GM19395 (cell line): ENCODE measurements around the gene UBE2E2.

ENCODE experiments used
- ATAC-seq: cut with Tn5 transposase; IDR thresholded peaks from one replicate; pipeline ENCODE4 v1.9.1; 2021; ENCODE audit warnings: mild to moderate bottlenecking, moderate library complexity; ENCODE audit not compliant: unreplicated experiment

The UBE2E2 gene

DNA sequence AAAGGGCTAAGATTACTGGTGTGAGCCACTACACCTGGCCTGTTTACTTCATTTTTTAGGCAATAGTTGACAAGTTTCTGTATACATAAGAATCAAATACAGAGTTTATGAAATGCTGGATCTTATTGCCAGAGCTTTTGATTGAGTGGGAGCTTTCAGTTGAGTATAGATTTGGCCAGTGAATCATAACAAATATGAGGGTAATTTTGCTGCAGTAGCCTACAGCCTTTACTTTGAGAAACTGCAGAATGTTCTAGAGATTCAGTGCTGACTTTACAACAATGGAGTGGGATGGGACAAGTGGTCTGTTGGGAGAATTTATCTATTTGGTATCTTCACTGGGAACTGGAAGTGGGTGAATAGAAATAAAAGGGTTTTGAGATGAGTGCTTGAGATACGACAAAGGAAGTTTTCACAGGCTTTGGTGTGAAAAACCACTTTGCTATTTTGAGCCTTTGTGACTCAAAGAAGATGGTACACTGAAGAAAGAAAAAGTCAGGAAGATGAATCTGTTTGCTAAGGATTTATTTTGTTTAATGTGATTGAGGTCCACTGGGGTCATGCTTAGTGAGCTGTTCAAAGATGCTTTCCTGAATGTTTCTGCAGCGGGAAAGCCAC is 227.8 kb downstream of the UBE2E2 start:
- peak; percentile 47 for ATAC-seq

DNA sequence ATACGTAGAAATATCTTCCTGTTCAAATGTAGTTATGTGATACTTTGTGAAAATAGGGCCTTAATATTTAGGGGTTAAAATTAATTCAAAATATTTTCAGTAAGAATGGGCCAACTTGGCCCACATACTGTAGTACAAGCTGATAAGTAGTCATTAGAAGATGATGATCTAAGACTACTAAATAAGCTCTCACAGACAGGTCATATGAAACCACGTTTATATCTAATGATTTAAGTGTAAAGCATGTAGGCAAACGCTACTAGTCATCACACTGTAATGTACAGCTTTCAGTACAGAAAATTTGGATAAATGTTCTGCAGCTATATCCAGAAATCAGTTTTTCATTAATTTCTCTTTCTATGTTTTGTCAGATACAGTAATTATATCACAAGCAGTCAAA is 228.6 kb downstream of the UBE2E2 start:
- no peak for ATAC-seq

DNA sequence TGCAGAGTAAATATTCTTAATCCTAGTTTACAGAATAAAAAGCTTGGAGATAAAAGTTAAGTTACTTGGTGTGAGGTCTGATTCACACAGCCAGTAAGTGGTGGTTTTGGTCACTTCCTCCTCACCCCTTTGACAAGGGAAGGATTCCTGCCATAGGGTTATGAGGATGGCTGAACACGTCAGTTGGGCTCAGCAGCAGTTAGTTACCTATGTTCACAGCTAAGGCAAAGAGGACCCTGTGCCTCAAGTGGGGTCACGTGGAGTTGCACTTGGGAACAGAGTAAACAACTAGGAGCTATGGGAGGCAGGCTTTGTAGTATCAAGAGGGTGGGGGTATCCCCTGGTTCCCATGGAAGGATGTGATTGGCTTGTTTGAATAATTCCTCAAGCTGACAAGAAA is 232.2 kb downstream of the UBE2E2 start:
- no peak for ATAC-seq

DNA sequence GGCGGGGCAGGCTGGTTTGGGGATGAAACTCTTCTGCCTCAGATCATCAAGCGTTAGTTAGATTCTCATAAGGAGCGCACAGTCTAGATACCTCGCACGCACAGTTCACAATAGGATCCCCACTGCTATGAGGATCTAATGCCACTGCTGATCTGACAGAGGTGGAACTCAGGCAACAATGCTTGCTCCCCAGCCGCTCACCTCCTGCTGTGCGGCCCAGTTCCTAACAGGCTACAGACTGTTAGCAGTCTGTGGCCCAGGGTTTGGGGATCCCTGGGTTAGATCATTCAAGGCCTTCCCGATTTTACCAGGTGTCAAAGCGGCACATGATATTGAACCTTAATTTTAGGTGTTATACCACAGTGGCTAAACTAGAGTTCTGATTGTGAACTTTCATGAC is 232.8 kb downstream of the UBE2E2 start:
- ATAC-seq, result no peak

DNA sequence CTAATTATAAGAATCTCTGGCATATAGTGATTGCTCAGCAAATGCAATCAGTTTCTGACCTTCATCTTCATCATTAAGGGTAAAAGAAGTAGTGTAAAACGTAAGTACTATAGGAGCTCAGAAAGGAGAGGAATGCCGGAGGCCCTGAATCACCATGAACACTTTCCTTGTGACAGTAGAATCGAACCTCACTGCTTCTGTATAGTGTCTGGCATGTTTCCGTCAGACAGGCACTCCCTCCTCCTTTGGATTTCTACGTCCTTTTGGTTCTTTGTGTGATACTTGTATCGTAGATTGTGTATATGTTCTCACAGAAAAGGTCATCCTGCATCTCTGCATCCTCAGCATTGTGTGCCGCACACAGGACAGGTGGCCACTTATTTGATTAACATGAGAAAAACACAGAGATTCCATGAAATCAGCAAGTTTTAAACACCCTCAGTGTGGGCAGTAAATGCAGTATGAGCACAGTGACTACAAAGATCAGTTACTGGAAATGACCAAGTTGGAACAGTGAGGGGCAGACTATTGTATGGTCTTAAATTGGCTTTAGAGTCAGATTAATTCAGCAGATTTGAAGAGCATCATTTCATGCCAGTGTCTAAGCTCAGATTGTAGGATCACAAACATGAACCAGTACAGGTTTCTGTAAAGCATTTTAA is 234.5 kb downstream of the UBE2E2 start:
- ATAC-seq, result no peak

DNA sequence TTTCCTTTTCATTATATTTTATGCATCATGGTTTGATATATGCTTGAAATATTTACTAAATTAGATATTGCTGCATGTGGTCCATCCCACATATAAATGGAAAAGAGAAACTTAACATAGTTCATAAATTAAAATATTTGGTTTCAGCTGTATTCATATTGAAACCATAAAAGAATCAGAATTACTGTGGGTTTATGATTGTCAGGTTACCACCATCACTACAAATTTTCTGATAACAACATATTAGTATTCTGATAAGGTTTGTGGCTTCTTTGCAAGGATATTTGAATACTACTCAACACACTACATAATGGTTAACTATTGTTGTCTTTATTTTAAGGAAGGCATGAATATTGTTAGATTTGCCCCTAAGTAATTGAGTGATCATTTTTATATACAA is 235.5 kb downstream of the UBE2E2 start:
- ATAC-seq, result peak; percentile 55

DNA sequence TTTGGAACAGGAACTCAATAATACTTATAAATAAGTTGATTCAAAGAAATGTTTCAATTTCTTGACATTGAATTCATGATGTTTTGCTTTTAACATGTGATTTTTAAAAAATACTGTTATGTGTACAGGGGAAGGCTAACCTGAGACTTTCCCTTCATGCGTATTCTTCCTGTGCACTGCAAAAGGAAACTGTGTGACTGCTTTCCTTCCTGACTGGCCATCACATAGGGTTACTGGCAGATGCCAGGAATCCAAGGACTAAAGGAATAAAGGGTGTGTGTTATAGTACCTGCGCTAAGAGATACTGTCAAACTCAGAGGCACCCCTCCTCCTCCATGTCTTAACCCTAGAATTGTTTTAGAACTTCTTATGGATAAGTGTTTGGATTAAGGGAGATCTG is 236.0 kb downstream of the UBE2E2 start:
- ATAC-seq, result no peak

DNA sequence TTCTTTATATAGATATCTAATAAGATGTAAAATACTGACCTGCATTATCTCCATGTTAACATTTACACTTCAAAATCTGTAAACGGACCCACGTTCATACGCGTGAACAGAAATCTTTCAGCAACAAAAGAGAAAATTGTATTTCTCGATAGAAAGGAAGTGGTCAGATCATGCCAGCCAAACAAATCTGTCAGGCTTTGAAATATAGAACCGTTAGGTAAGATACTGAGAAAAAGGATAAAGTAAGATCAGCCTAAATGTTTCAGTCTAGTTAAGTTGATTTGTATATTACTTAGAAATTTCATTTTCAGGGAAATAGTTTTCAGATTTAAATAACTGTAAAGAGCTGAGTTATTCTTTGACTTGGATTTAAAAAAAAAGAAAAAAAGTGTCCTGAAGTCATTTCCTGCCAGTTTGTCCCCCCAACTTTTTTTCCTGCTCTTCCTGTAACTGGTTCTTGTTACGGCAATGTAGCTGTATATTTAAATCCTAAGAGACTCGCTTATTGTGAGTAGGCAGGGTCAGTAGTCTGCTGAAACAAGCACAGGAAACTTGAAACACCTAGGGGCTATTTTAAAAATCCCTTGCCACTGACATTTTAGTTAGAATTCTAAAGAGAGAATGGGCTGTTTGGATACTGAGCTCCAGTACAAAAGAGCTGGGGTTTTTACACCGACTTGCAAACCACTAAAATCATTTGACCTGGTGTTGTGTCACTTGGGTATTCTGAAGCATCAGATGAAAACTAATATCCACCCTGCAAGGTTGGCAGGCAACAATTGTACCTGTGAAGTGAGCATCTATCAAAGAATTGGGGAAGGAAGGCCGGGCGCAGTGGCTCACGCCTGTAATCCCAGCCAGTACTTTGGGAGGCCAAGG is 237.5 kb downstream of the UBE2E2 start:
- ATAC-seq, result no peak

DNA sequence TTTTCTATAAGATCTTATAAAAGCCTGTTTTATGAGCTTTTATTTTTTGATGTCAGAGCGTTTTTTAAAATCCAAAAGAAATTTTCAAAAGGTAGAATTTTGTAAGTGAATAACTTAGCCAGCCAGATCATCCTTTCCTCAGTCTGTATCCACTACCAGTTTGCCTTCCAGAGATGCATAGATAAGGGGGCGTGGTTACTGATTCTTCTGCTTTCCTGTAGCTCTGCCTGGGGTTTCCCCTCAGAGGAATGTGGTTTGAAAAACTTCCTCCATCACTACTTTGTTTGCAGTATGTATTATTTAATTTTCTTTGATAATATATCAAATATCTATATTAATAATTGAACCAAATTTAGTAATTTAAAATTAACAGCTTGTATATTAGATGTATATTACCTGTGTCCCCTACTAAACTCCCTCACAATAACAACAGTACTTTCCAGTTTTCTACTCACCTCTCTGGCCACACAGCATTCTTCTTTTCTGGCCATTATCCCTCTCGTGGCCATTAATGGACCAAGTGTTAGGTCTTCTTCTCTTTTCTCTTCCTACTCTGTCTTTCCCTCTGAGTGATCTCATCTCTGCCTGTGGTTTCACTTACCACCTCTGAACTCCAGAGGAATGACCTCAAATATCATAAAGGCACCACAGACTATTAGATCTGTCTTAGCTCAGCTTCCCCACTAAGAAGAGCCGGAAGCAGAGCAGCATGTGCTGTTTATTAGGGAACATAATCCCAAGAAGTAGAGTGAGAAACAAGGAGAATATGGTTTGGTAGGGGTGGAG is 239.7 kb downstream of the UBE2E2 start:
- peak; percentile 51 for ATAC-seq

DNA sequence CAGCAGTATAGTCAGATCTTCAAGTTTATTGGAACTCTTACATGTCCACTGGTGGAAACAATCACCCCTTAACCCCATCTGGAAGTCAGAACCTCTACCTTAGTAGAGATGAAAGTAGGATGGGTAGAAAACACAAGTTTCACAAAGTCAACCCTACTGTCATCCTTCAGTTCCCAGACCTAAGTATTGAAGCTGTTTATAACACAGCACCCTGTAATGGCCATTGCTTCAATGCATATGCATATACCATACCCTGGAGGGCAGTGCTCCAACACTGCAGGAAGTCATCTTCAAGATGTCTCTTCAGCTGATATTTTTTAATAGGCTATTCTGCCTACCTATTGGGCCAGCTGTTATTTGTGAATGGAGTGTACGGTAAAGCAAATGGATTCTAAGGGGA is 241.3 kb downstream of the UBE2E2 start:
- no peak for ATAC-seq

DNA sequence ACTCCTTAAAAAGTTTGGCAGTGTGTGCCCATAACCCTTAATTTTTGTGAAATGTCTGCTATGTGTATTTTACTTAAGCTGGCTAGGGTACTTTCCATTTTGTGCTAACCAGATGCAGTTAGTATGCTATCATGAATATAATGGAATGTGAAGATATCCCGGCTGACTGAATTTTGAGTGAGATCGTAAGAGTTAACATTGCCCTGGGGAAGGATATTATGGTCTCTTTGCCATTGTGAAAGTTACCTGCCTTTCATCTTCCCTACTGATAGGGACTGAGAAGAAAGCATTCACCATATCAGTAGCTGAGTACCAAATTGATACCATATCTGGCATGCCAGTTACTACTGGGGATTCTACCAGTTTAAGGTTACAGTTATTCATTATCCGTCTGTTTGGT is 243.2 kb downstream of the UBE2E2 start:
- ATAC-seq, result no peak

DNA sequence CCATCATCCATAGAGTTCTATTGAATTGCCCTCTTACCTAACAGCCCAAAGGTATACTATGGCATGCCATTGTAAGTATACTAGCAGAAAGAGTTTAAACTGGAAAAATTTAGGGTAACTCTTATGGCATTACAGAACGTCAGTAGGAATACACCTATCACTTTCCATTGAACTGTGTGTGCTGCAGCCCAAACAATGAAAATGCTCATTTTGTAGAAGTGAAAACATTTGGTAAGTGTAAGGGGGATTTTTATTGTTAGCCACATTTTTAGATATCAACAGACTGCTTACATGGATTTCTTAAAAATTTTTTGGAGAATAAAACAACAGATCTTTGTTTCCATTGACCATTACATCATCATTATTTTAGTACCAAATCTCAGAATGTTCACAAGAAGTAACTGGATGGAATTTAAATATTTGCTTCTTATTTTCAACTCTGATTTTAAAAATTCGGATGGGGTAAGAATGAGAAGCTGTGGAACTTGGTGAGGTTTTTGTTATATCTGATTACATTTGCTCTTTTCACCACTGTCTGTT is 245.9 kb downstream of the UBE2E2 start:
- ATAC-seq, result no peak

DNA sequence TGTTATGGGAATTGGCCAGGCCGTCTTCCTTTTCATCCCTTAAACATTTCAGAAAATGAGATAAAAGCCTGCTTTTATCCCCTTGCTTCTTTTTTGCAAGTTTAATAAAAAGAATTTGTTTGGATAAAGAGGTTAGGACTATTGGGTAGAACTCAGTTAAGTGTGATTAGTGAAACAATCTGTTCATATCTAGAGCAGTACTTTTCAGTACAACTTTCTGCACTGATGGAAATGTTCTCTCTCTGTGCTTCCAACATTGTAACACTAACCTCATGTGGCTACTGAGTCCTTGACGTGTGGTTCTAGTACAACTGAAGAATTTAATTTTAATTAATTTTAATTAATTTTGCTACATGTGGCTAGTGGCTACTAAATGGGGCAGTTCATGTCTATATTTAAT is 246.9 kb downstream of the UBE2E2 start:
- no peak for ATAC-seq

DNA sequence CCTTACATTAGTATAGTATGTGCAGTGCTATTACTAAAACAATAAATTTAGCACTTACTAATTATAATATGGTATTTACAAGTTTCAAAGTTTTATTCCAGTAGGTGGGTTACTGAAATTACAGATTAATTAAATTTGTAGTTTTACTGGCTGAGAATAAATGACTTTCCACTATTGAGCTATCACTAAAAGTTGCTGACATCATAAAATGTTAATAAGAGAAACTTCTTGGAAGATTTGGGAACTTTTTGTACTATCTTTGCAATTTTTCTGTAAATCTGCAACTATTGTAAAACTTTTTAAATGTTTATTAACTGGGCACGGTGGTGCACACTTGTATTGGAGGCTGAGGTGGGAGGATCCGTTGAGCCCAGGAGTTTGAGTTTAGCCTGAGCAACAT is 247.7 kb downstream of the UBE2E2 start:
- no peak for ATAC-seq

DNA sequence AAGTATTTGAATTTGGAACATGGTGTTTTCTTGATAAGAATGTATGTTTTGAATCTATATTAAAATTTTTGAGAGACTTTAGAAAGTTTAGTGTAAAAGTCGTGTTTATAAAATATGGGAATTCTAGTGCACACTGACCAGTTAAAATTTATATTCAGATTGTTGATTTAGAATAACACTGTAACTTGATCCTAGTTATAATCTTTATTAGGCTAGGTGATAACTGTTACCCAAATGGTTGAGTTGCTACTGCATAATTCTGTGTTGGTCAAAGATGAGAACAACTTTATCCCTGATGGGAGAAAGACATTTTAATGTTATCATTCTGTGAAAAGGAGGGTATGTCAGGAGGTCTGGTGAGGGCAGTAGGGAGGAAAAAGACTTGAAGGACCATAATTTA is 249.3 kb downstream of the UBE2E2 start:
- ATAC-seq, result no peak

DNA sequence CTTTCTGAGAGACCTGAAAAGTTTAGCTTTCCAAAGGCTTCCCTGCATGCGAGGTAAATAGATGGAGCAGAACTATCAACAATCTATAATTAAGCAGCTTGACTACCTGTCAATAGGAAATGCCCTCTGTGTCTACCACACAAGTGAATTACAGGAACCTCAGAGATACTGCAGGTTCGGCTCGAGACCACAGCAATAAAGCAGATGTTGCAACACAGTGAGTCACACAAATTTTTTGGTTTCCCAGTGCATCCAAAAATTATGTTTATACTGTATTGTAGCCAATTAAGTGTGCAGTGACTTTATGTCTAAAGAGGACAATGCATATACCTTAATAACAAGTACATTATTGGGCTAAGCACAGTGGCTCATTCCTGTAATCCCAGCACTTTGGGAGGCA is 252.0 kb downstream of the UBE2E2 start:
- no peak for ATAC-seq

DNA sequence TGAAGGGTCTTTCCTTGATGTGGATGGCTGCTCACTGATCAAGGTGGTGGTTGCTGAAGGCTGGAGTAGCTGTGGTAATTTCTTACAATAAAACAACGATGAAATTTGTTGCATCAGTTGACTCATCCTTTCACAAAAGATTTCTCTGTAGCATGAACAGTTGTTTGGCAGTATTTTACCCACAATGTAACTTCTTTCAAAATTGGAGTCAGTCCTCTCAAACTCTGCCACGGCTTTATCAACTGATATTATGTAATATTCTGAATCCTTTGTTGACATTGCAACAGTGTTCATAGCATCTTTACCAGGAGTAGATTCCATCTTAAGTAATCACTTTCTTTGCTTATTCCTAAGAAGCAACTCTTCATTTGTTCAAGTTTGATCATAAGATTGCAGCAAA is 252.6 kb downstream of the UBE2E2 start:
- ATAC-seq, result no peak

DNA sequence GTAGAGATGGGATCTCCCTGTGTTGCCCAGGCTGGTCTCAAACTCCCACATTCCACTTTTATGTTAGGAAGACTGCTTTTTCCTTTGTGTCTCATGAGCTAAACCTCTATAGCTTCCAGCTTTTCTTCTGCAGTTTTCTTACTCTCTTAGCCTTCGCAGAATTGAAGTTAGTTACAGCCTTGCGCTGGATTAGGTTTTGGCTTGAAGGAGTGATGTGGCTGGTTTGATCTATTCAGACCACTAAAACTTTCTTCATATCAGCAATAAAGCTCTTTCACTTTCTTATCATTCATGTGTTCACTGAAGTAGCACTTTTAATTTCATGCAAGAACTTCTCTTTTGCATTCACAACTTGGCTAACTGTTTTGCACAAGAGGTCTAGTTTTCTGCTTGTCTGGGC is 254.6 kb downstream of the UBE2E2 start:
- no peak for ATAC-seq

DNA sequence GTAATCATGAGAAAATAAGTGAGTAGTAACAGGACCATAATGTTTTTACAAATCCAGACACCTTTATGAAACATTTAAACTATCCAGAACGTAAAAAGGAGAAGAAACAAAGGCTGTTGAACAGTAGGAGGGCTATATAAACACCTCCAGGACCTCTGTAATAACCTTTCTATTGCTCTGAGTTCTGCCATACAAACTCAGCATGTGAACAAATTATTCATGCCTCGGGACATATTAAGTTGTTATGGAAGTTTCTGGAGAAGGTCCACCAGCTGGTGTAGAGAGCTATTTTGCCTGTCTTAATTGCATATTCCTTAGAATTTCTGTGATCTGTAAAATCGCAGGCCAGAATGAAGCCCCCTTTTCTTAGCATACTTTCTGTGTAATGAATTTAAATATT is 256.3 kb downstream of the UBE2E2 start:
- no peak for ATAC-seq

DNA sequence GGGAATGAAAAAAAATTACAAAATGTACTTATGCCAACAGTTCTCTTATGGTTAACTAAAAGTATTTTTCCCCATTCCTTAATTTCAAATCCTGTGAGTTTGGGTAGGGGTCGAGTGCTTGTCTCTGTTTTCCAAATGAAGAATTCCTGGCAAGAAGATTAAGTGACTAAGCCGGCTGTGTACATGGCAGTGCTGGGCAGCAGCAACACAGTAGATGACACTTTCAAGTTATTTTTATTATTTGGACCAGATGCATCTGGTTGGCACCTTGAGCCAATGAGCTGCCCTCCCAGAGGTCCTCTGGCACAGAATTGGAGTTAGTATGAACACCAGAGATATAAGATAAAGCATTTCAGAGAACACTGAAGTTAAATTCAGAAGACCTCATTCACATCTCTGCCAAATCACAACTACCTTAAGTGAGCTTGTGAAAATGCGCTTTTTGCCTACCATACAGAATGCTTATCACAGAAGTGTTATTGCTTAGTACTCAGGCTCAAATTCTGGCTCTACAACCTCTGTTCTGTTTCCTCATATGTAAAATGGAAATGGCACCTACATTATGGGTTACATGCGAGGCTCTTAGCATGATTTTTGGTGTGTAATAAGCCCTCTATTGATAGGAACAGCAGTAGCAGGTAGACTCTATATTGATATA is 256.9 kb downstream of the UBE2E2 start:
- ATAC-seq, result no peak

DNA sequence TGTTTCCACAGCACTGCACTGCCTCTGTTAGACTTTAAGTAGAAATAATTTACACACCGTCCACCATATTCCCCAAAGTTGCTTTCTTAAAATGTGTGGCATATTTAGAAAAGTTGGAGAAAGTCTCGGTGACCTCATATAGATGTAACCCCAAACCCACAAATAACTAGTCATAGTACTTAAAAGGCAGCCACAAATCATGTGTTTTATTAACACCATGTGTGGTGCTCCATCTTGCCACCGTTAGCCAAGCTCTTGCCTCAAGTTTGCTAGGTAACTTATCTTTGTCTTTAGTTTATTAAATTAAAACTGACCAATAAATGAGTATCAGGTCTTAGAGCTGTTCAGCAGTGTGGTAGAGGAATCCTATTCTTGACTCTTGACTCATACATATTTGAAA is 257.9 kb downstream of the UBE2E2 start:
- ATAC-seq, result no peak
